K562 (cell line): Measurements from ENCODE around the gene PRR19. TPM values are rescaled to one million over a fixed set of nuclear protein-coding genes. Genes with fewer than 3 reads are reported as not detected.

Source experiments
- ARNT ChIP-seq, 2 experiments: fragments of 450-650 bp; IDR thresholded peaks; 2 replicates each; pipeline ENCODE4 v1.6.1; 2016; ENCODE audit warnings: mild to moderate bottlenecking in 1 of 2
- BRCA1 ChIP-seq, 2 experiments: fragments of 450-650 bp in 1 of 2; sonication (generic) in 1 of 2; formaldehyde crosslinking in 1 of 2; IDR thresholded peaks; 2 replicates each; pipeline versions ENCODE4 v1.5.0 to v1.6.1; 2017 to 2020; ENCODE audit warnings: mild to moderate bottlenecking in 1 of 2, missing genetic modification reagents in 1 of 2
- CCAR2 ChIP-seq: fragments of 200-400 bp; formaldehyde crosslinking; IDR thresholded peaks from 2 replicates; pipeline ENCODE4 v1.6.1; 2017; ENCODE audit warnings: mild to moderate bottlenecking, low read depth, low read length
- ELF1 ChIP-seq: fragments of 200-800 bp; sonication (Bioruptor generic); IDR thresholded peaks from 2 replicates; pipeline ENCODE4 v1.6.1; 2016; ENCODE audit warnings: missing genetic modification characterization, missing compliant biosample characterization
- FOS ChIP-seq: IDR thresholded peaks from 3 replicates; pipeline ENCODE4 v1.6.1; 2011; ENCODE audit not compliant: insufficient read length; ENCODE audit errors: extremely low read depth
- FOXJ3 ChIP-seq: sonication (generic); formaldehyde crosslinking; IDR thresholded peaks from 2 replicates; pipeline ENCODE4 v1.4.0; 2020; ENCODE audit warnings: mild to moderate bottlenecking, missing genetic modification reagents
- FOXP4 ChIP-seq: sonication (generic); formaldehyde crosslinking; IDR thresholded peaks from 2 replicates; pipeline ENCODE4 v1.8.0; 2022; ENCODE audit warnings: mild to moderate bottlenecking, missing genetic modification reagents, borderline replicate concordance
- GTF2F1 ChIP-seq: IDR thresholded peaks from 2 replicates; pipeline ENCODE4 v1.6.1; 2011; ENCODE audit warnings: low read depth, low read length, improper control_type of control experiment
- KLF1 ChIP-seq: fragments of 450-650 bp; IDR thresholded peaks from 2 replicates; pipeline ENCODE4 v1.6.1; 2016; ENCODE audit warnings: missing genetic modification characterization, missing compliant biosample characterization
- NFRKB ChIP-seq: fragments of 450-650 bp; IDR thresholded peaks from 2 replicates; pipeline ENCODE4 v1.6.1; 2016; ENCODE audit warnings: low read depth
- PRDM10 ChIP-seq: fragments of 450-650 bp; IDR thresholded peaks from 2 replicates; pipeline ENCODE4 v1.6.1; 2018; ENCODE audit not compliant: partially characterized antibody
- RHOXF2B ChIP-seq: fragments of 250-450 bp; sonication (Bioruptor Pico); conservative IDR thresholded peaks from 2 replicates; pipeline ENCODE4 v1.5.1; 2021
- SMARCB1 ChIP-seq: IDR thresholded peaks from 2 replicates; pipeline ENCODE4 v1.6.1; 2011; ENCODE audit warnings: improper control_type of control experiment, low read depth; ENCODE audit not compliant: insufficient read length
- TAF15 ChIP-seq: fragments of 200-400 bp; formaldehyde crosslinking; IDR thresholded peaks from 2 replicates; pipeline ENCODE4 v1.6.1; 2017; ENCODE audit warnings: mild to moderate bottlenecking, low read depth, low read length, moderate library complexity
- THRA ChIP-seq: fragments of 450-650 bp; IDR thresholded peaks from 2 replicates; pipeline ENCODE4 v1.6.1; 2017; ENCODE audit warnings: mild to moderate bottlenecking, moderate library complexity
- ZBTB34 ChIP-seq: fragments of 250-450 bp; sonication (Bioruptor Pico); IDR thresholded peaks from 2 replicates; pipeline ENCODE4 v1.8.0; 2021; ENCODE audit warnings: mild to moderate bottlenecking, moderate library complexity
- ZBTB8A ChIP-seq: fragments of 450-650 bp; IDR thresholded peaks from 2 replicates; pipeline ENCODE4 v1.6.1; 2018; ENCODE audit warnings: mild to moderate bottlenecking, moderate library complexity; ENCODE audit not compliant: partially characterized antibody
- ZFP30 ChIP-seq: fragments of 250-450 bp; sonication (Bioruptor Pico); IDR thresholded peaks from 2 replicates; pipeline ENCODE4 v1.8.0; 2022; ENCODE audit warnings: moderate library complexity, mild to moderate bottlenecking, inconsistent platforms, borderline replicate concordance
- polyA plus RNA-seq, 8 experiments: library from polyadenylated mRNA; depleted of rRNA in 4 of 8; stranded (reverse) in 5 of 8; unstranded in 3 of 8; fragments of >200 nt; fragmentation: Nextera tagmentation in 2 of 8; fragmentation: Illumina TruSeq in 1 of 8; extraction: Ambion mirVana in 2 of 8; extraction: Trizol in 1 of 8; gene quantifications; 2 replicates each; pipeline versions ENCODE4 v1.2.1 to v1.2.3, GENCODE V29; 2011 to 2014; ENCODE audit warnings: inconsistent platforms in 1 of 8, missing spikeins in 1 of 8
- total RNA-seq, 7 experiments: library from RNA; depleted of rRNA in 6 of 7; stranded (reverse); fragments of >200 nt in 6 of 7; fragmentation: Illumina TruSeq in 2 of 7; extraction: Trizol in 2 of 7; gene quantifications; 2 replicates each; pipeline versions ENCODE4 v1.2.1 to v1.2.3, GENCODE V29; 2011 to 2021; ENCODE audit warnings: low replicate concordance in 1 of 7

PRR19 gene
- total and polyA plus RNA-seq, 9 of the 15 experiments (the other 6 are each of a cell fraction or from before 2014, with no cell fraction given): 0.10 to 1.6 (median 0.54) TPM

GRCh38 chr19:42269478-42270345 lies 32.2 kb upstream of the PRR19 start (continued):
- TF ChIP-seq PRDM10: no peak
- no peak for TF ChIP-seq ELF1 (tag)
- TF ChIP-seq KLF1 (tag): no peak
- TF ChIP-seq FOXJ3 (CRISPR knock-in tag): no peak
- no peak for TF ChIP-seq CCAR2
- TF ChIP-seq ZBTB8A: no peak
- TF ChIP-seq FOS: no peak
- 0 out of 2 replicates have a peak, but pooled peaks have one; percentile 62 for TF ChIP-seq NFRKB
- TF ChIP-seq ZFP30 (CRISPR knock-in tag): no peak
- TF ChIP-seq FOXP4 (CRISPR knock-in tag): no peak
- TF ChIP-seq RHOXF2B (CRISPR knock-in tag): no peak
- no peak for TF ChIP-seq ZBTB34 (CRISPR knock-in tag)
- no peak for TF ChIP-seq GTF2F1
- no peak for TF ChIP-seq BRCA1 (IDR thresholded peaks at IDR 0.05)
- TF ChIP-seq BRCA1 (CRISPR knock-in tag; IDR thresholded peaks at IDR 0.05): no peak
- TF ChIP-seq THRA: no peak
- TF ChIP-seq SMARCB1: no peak
- TF ChIP-seq TAF15: no peak
- 0 out of 4 replicates have a peak, but pooled peaks of 1 of the 2 experiments have one; percentile 40 for TF ChIP-seq ARNT (IDR thresholded peaks at IDR 0.05)
